Lower leg skin (tissue), 4 donors: ENCODE measurements around the gene CCDC120. TPM values are rescaled to one million over a fixed set of nuclear protein-coding genes. Genes with fewer than 3 reads are reported as not detected.

Experiments used
- DNase-seq, 2 donors: peaks; one replicate each; pipeline ENCODE4 v3.0.0-alpha.2; 2019; ENCODE audit warnings: low spot score in 2 of 2
- H3K4me3 ChIP-seq: fragments of 200-600 bp; sonication (generic); 2 replicates; pipeline ENCODE4 v1.5.1; 2017; ENCODE audit warnings: mild to moderate bottlenecking, low read depth; ENCODE audit not compliant: poor library complexity, severe bottlenecking
- CTCF ChIP-seq, 3 donors: fragments of 450-650 bp; IDR thresholded peaks; one replicate each; pipeline ENCODE4 v1.5.1; 2016; ENCODE audit warnings: antibody characterized with exemption in 3 of 3, mild to moderate bottlenecking in 3 of 3, moderate library complexity in 2 of 3
- POLR2A ChIP-seq, 2 donors: fragments of 450-650 bp; IDR thresholded peaks; one replicate each; pipeline ENCODE4 v1.6.1; 2016 to 2017; ENCODE audit warnings: antibody characterized with exemption in 2 of 2, mild to moderate bottlenecking in 1 of 2, moderate library complexity in 1 of 2
- WGBS, 2 donors: methylation state at CpG; one replicate each; pipeline ENCODE4 v1.1.5; 2018; 5-methylcytosine and 5-hydroxymethylcytosine counted together
- intact Hi-C: fragments of 100-400 bp; cut with DNase I; formaldehyde crosslinking; loops from one replicate; pipeline ENCODE4 v1.15.0; 2023; ENCODE audit warnings: low total_unique reads
- total RNA-seq, 4 donors: library from RNA; depleted of rRNA; stranded (reverse); fragments of >200 nt; gene quantifications; one replicate each; pipeline ENCODE4 v1.1.0, GENCODE V29; 2016

The CCDC120 gene
- total RNA-seq, 4 donors from 2014 or later: 33.7 to 51.9 (median 36.0) TPM

DNA sequence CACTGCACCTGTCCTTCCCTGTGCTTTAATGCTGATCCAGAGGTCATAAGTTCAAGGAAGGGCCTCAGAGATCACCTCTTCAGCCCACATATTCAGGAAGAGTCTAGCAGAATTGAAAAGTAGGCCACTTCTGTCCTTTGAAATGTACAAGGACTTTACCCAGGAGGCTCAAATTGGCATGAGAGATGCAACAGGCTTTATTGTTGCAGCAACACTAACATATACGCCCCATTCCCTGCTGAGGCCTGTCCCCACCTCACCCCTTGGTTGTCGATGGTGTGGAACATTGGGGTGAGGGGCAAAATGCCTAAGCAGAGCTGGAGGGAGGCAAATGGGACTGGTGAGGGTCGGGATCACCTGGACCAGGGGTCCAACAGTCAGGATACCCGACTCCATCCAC lies 12.2 kb downstream of the CCDC120 start:
- H3K4me3 ChIP-seq: no peak overlapping the region
- intact Hi-C loops: no loop called here
- DNase-seq: no peak
- no peak for TF ChIP-seq CTCF (IDR thresholded peaks at IDR 0.05)
- no peak for TF ChIP-seq POLR2A (IDR thresholded peaks at IDR 0.05)
- WGBS, 2 donors: 89 to 100% methylated on average over 3 to 4 of the region's 4 CpGs

GRCh38 chrX:49071877-49072711 lies 13.3 kb downstream of the CCDC120 start:
- 32 to 64% methylated on average over 24 to 63 of the region's 63 CpGs for WGBS, 2 donors
- DNase-seq: no peak
- intact Hi-C loops: no loop called here
- no peak overlapping the region for H3K4me3 ChIP-seq
- no peak for TF ChIP-seq POLR2A (IDR thresholded peaks at IDR 0.05)
- no peak for TF ChIP-seq CTCF (IDR thresholded peaks at IDR 0.05)

- whole genome bisulfite sequencing, 2 donors: 43 to 74% methylated on average over 9 to 10 of the region's 10 CpGs
- TF ChIP-seq CTCF (IDR thresholded peaks at IDR 0.05) (no peak), POLR2A (IDR thresholded peaks at IDR 0.05) (no peak)
Measured at GRCh38 chrX:49072712-49073095, 13.9 kb downstream of the CCDC120 start.

GRCh38 chrX:49073601-49074575 lies 15.1 kb downstream of the CCDC120 start, which contains the start of gene PRAF2:
Gene PRAF2, minus strand, starts transcription at chrX:49074002. Its CDS starts 15 bp downstream, at chrX:49073987.
- intact Hi-C loops: no loop called here
- TF ChIP-seq POLR2A (IDR thresholded peaks at IDR 0.05) (no peak), CTCF (IDR thresholded peaks at IDR 0.05) (no peak)
- peak; percentile 92 to 97 for DNase-seq
- H3K4me3 ChIP-seq: no peak within 1 kb of the TSS
- whole genome bisulfite sequencing, 2 donors: 5 to 37% methylated on average over 34 to 60 of the region's 61 CpGs

More at GRCh38 chrX:49072712-49073095, 13.9 kb downstream of the CCDC120 start:
- H3K4me3 ChIP-seq: no peak overlapping the region
- intact Hi-C loops: no loop called here
- no peak for DNase-seq

GRCh38 chrX:49075347-49075746 lies 16.5 kb downstream of the CCDC120 start:
- 87 to 88% methylated on average over 13 of the region's 13 CpGs for WGBS, 2 donors
- TF ChIP-seq CTCF (IDR thresholded peaks at IDR 0.05) (no peak), POLR2A (IDR thresholded peaks at IDR 0.05) (no peak)
- no peak overlapping the region for H3K4me3 ChIP-seq
- intact Hi-C loops: no loop called here
- no peak for DNase-seq
